Medulla oblongata (tissue), 1 donor: ENCODE results near the gene TUBGCP3.

Source experiments
- DNase-seq: peaks from one replicate; pipeline ENCODE4 v3.0.0-alpha.2; 2015; ENCODE audit errors: extremely low spot score

Gene TUBGCP3

GRCh38 chr13:112483299-112483698, 104.7 kb downstream of the TUBGCP3 start:
- DNase-seq, result no peak

- DNase-seq, result no peak
These were observed 106.5 kb downstream of the TUBGCP3 start for GRCh38 chr13:112481458-112481857.

GRCh38 chr13:112479389-112479788, 108.6 kb downstream of the TUBGCP3 start:
- DNase-seq, result no peak

GRCh38 chr13:112477070-112477619, 110.8 kb downstream of the TUBGCP3 start:
- no peak for DNase-seq

GRCh38 chr13:112475889-112476288, 112.1 kb downstream of the TUBGCP3 start:
- DNase-seq, result no peak

- DNase-seq, result no peak
These were observed 113.1 kb downstream of the TUBGCP3 start for GRCh38 chr13:112474869-112475268.

GRCh38 chr13:112473818-112474217, 114.1 kb downstream of the TUBGCP3 start:
- DNase-seq, result no peak

GRCh38 chr13:112469071-112469745, 118.7 kb downstream of the TUBGCP3 start:
- DNase-seq, result no peak

- DNase-seq, result no peak
These were observed 119.9 kb downstream of the TUBGCP3 start for GRCh38 chr13:112468069-112468468.

GRCh38 chr13:112467236-112467635, 120.7 kb downstream of the TUBGCP3 start:
- no peak for DNase-seq

- DNase-seq, result no peak
These were observed 121.6 kb downstream of the TUBGCP3 start for GRCh38 chr13:112466132-112467058.

GRCh38 chr13:112465251-112466131, 122.5 kb downstream of the TUBGCP3 start:
- DNase-seq, result no peak

GRCh38 chr13:112464720-112465119, 123.2 kb downstream of the TUBGCP3 start:
- no peak for DNase-seq

- DNase-seq, result no peak
These were observed 125.5 kb downstream of the TUBGCP3 start for GRCh38 chr13:112462408-112462807.

- no peak for DNase-seq
These were observed 130.5 kb downstream of the TUBGCP3 start for GRCh38 chr13:112457485-112457884.

- DNase-seq, result no peak
These were observed 130.9 kb downstream of the TUBGCP3 start for GRCh38 chr13:112457081-112457480.

GRCh38 chr13:112456138-112457056, 131.6 kb downstream of the TUBGCP3 start:
- no peak for DNase-seq

- DNase-seq, result no peak
These were observed 132.4 kb downstream of the TUBGCP3 start for GRCh38 chr13:112455476-112456059.

- DNase-seq, result no peak
These were observed 133.2 kb downstream of the TUBGCP3 start for GRCh38 chr13:112454648-112455334.
